Psoas muscle (tissue), 8 donors: ENCODE measurements around the gene TKTL2. TPM values are rescaled to one million over a fixed set of nuclear protein-coding genes. Genes with fewer than 3 reads are reported as not detected.

ENCODE experiments used
- ATAC-seq, 4 donors: fragments of 200-7000 bp; cut with Tn5 transposase; one replicate each; pipeline ENCODE4 v1.9.1; 2020; ENCODE audit warnings: moderate library complexity in 3 of 4, mild to moderate bottlenecking in 2 of 4
- DNase-seq, 2 donors: peaks; one replicate each; pipeline ENCODE4 v3.0.0-alpha.2; 2020
- H3K27ac ChIP-seq: fragments of 200-600 bp; one replicate; pipeline ENCODE4 v1.8.0; 2022
- H3K27me3 ChIP-seq, 3 donors: fragments of 200-600 bp in 1 of 3; one replicate each; pipeline versions ENCODE4 v1.6.1 to v1.8.0; 2013 to 2022; ENCODE audit warnings: low read length in 2 of 3, mild to moderate bottlenecking in 2 of 3, moderate library complexity in 1 of 3; ENCODE audit not compliant: insufficient read depth in 3 of 3
- H3K36me3 ChIP-seq, 2 donors: fragments of 200-600 bp in 1 of 2; one replicate each; pipeline versions ENCODE4 v1.6.1 to v1.8.0; 2013 to 2022; ENCODE audit warnings: low read depth in 1 of 2, mild to moderate bottlenecking in 1 of 2, moderate library complexity in 1 of 2; ENCODE audit not compliant: insufficient read depth in 1 of 2
- H3K4me1 ChIP-seq: fragments of 200-600 bp; one replicate; pipeline ENCODE4 v1.8.0; 2022
- H3K4me3 ChIP-seq: fragments of 200-600 bp; one replicate; pipeline ENCODE4 v1.8.0; 2022; ENCODE audit warnings: mild to moderate bottlenecking
- H3K9me3 ChIP-seq: fragments of 200-600 bp; one replicate; pipeline ENCODE4 v1.8.0; 2022
- CTCF ChIP-seq: fragments of 200-600 bp; IDR thresholded peaks from one replicate; pipeline ENCODE4 v1.8.0; 2022; ENCODE audit warnings: antibody characterized with exemption
- WGBS, 3 donors: extraction: QIAGEN DNeasy Blood & Tissue Kit; methylation state at CpG; one replicate each; pipeline versions ENCODE4 v1.1.6 to v1.1.7; 2013; 5-methylcytosine and 5-hydroxymethylcytosine counted together
- intact Hi-C, 2 donors: fragments of 100-400 bp; cut with DNase I; formaldehyde crosslinking; loops; one replicate each; pipeline versions ENCODE4 v1.11.0 to v1.14.2; 2022
- polyA plus RNA-seq, 3 donors: library from polyadenylated mRNA; stranded (reverse); fragments of 200-250 nt; gene quantifications; one replicate each; pipeline ENCODE4 v1.2.3, GENCODE V29; 2013
- total RNA-seq, 4 donors: library from RNA; stranded (reverse); fragmentation: NEBNext Ultra II Directional in 2 of 4; extraction: Animal tissue kit (Norgen Biotek cat#: 25700) in 2 of 4; gene quantifications; one replicate each; pipeline versions ENCODE4 v1.2.1 to v1.2.4, GENCODE V29; 2021 to 2023
- donor health status: healthy with polysubstance abuse.
- donor health status: DM: no; HTN: no; CAD: no; lungs with moderate emphysema.
- donor health status: Bipolar disorder and iron deficiency.
- donor health status: healthy.
- donor health status: DM: yes; HTN: yes; CAD: no.
- donor health status: DM: no; HTN: no; CAD: no.
- donor health status: DM: no; HTN: no; CAD: no.
- donor health status: DM: yes; HTN: yes; CAD: no.

Gene TKTL2
- total and polyA plus RNA-seq, 7 donors: not detected

- Histone ChIP-seq H3K27me3 (no peaks in the 10 kb centered on the region), H3K27ac (no peak overlapping the region), H3K36me3 (no peaks in the 10 kb centered on the region), H3K4me1 (no peaks in the 10 kb centered on the region), H3K9me3 (no peaks in the 10 kb centered on the region), H3K4me3 (no peak overlapping the region)
- no peak for TF ChIP-seq CTCF
- DNase-seq: no peak
- no peak for ATAC-seq
- intact Hi-C loops: no loop called here
- WGBS, 3 donors: 85 to 93% (median 88%) methylated on average over 2 of the region's 2 CpGs
Observed at GRCh38 chr4:163440040-163440439, 33.5 kb downstream of the TKTL2 start.

Other genes with a start within 250 kb of the TKTL2 start
- gene NPY1R, start 141.2 kb downstream of the TKTL2 start, total RNA-seq: 1 to 10 TPM in 1 of 4 donors, under 1 TPM in 3; 0.55 to 1.2 (median 0.71) TPM
- under 1 TPM; 0.29 to 0.80 (median 0.51) TPM for gene NPY1R, start 141.2 kb downstream of the TKTL2 start, polyA plus RNA-seq
- gene NPY5R, start 129.9 kb downstream of the TKTL2 start, total RNA-seq: under 1 TPM in 2 of 4 donors, not detected in 2; 0.11 to 0.19 TPM
- under 1 TPM; 0.05 to 0.23 (median 0.13) TPM for gene NPY5R, start 129.9 kb downstream of the TKTL2 start, polyA plus RNA-seq
- gene TMA16, start 20.9 kb upstream of the TKTL2 start, total RNA-seq: 10 to 100 TPM in 2 of 4 donors, 1 to 10 TPM in 2; 9.7 to 14.7 (median 10.7) TPM
- 10 to 100 TPM in 1 of 3 donors, 1 to 10 TPM in 2; 4.6 to 12.2 (median 8.1) TPM for gene TMA16, start 20.9 kb upstream of the TKTL2 start, polyA plus RNA-seq